KMS-11 (cell line): Measurements from ENCODE around the gene KLF15.

Experiments
- H2AFZ ChIP-seq: fragments of 200-600 bp; sonication (generic); 2 replicates; pipeline ENCODE4 v1.6.1; 2016; ENCODE audit warnings: antibody characterized with exemption, mixed run types, low read depth
- H3K27ac ChIP-seq: fragments of 200-600 bp; sonication (generic); 2 replicates; pipeline ENCODE4 v1.6.1; 2016; ENCODE audit warnings: mild to moderate bottlenecking, mixed run types
- H3K27me3 ChIP-seq: fragments of 200-600 bp; sonication (generic); 2 replicates; pipeline ENCODE4 v1.6.1; 2017; ENCODE audit warnings: mild to moderate bottlenecking, low read depth, mixed run types, moderate library complexity; ENCODE audit not compliant: insufficient read depth
- H3K36me3 ChIP-seq: fragments of 200-600 bp; sonication (generic); 2 replicates; pipeline ENCODE4 v1.6.1; 2017; ENCODE audit warnings: mild to moderate bottlenecking, mixed run types; ENCODE audit not compliant: insufficient read depth
- H3K4me1 ChIP-seq: fragments of 200-600 bp; sonication (generic); 2 replicates; pipeline ENCODE4 v1.6.1; 2016; ENCODE audit warnings: mild to moderate bottlenecking, low read depth, mixed run types; ENCODE audit not compliant: poor library complexity, severe bottlenecking
- H3K4me2 ChIP-seq: fragments of 200-600 bp; sonication (generic); 2 replicates; pipeline ENCODE4 v1.7.0; 2016; ENCODE audit warnings: mild to moderate bottlenecking, mixed run types
- H3K4me3 ChIP-seq: fragments of 200-600 bp; sonication (generic); IDR thresholded peaks from 2 replicates; pipeline ENCODE4 v1.6.1; 2017; ENCODE audit warnings: low read depth, low read length, mixed read lengths; ENCODE audit not compliant: insufficient read depth
- H3K79me2 ChIP-seq: fragments of 200-600 bp; sonication (generic); 2 replicates; pipeline ENCODE4 v1.6.1; 2016; ENCODE audit warnings: low read depth, mixed run types; ENCODE audit not compliant: insufficient read depth
- H3K9ac ChIP-seq: fragments of 200-600 bp; sonication (generic); 2 replicates; pipeline ENCODE4 v1.6.1; 2016; ENCODE audit warnings: mild to moderate bottlenecking, mixed run types
- H4K20me1 ChIP-seq: fragments of 200-600 bp; sonication (generic); 2 replicates; pipeline ENCODE4 v1.6.1; 2016; ENCODE audit warnings: mild to moderate bottlenecking, mixed run types; ENCODE audit not compliant: insufficient read depth
- CTCF ChIP-seq: fragments of 200-600 bp; sonication (generic); conservative IDR thresholded peaks from 2 replicates; pipeline ENCODE4 v1.6.1; 2017; ENCODE audit warnings: low read depth, mild to moderate bottlenecking, antibody characterized with exemption, low read length, moderate library complexity, mixed read lengths

Gene KLF15

GRCh38 chr3:126351771-126352475 lies 5.3 kb downstream of the KLF15 start:
- peaks cover 19% of the 10 kb centered on the region; the same call in 1 of the 2 replicates for H3K27me3 ChIP-seq
- no peaks in the 10 kb centered on the region for H3K4me1 ChIP-seq
- no peaks in the 10 kb centered on the region for H3K36me3 ChIP-seq
- TF ChIP-seq CTCF, result no peak
- no peak overlapping the region for H3K9ac ChIP-seq
- no peaks in the 10 kb centered on the region for H4K20me1 ChIP-seq
- H3K27ac ChIP-seq, result no peak overlapping the region
- no peak overlapping the region for H3K4me3 ChIP-seq
- H2AFZ ChIP-seq, result no peak overlapping the region
- H3K4me2 ChIP-seq, result no peak overlapping the region
- H3K79me2 ChIP-seq, result no peaks in the 10 kb centered on the region

GRCh38 chr3:126351086-126351770 lies 6.0 kb downstream of the KLF15 start:
- Histone ChIP-seq H3K36me3 (no peaks in the 10 kb centered on the region), H3K4me3 (no peak overlapping the region)
- TF ChIP-seq CTCF, result no peak

GRCh38 chr3:126350502-126351085 lies 6.6 kb downstream of the KLF15 start:
- no peaks in the 10 kb centered on the region for H3K36me3 ChIP-seq
- H3K27ac ChIP-seq, result no peak overlapping the region
- TF ChIP-seq CTCF, result no peak

More at GRCh38 chr3:126351086-126351770, 6.0 kb downstream of the KLF15 start:
- no peak overlapping the region for H2AFZ ChIP-seq
- H3K4me1 ChIP-seq, result no peaks in the 10 kb centered on the region
- H4K20me1 ChIP-seq, result no peaks in the 10 kb centered on the region
- no peak overlapping the region for H3K27ac ChIP-seq
- peaks cover 16% of the 10 kb centered on the region; the same call in 1 of the 2 replicates for H3K27me3 ChIP-seq
- no peak overlapping the region for H3K9ac ChIP-seq
- H3K79me2 ChIP-seq, result no peaks in the 10 kb centered on the region
- no peak overlapping the region for H3K4me2 ChIP-seq

GRCh38 chr3:126349611-126350501 lies 7.4 kb downstream of the KLF15 start:
- H4K20me1 ChIP-seq, result no peaks in the 10 kb centered on the region
- H2AFZ ChIP-seq, result no peak overlapping the region
- no peak overlapping the region for H3K4me3 ChIP-seq
- no peak overlapping the region for H3K27ac ChIP-seq
- H3K27me3 ChIP-seq, result peaks cover 5% of the 10 kb centered on the region; the same call in 1 of the 2 replicates
- H3K4me1 ChIP-seq, result no peaks in the 10 kb centered on the region
- H3K36me3 ChIP-seq, result no peaks in the 10 kb centered on the region
- no peaks in the 10 kb centered on the region for H3K79me2 ChIP-seq
- H3K4me2 ChIP-seq, result no peak overlapping the region
- TF ChIP-seq CTCF, result no peak
- H3K9ac ChIP-seq, result no peak overlapping the region

More at GRCh38 chr3:126350502-126351085, 6.6 kb downstream of the KLF15 start:
- H4K20me1 ChIP-seq, result no peaks in the 10 kb centered on the region
- H3K9ac ChIP-seq, result no peak overlapping the region
- H3K4me3 ChIP-seq, result no peak overlapping the region
- no peak overlapping the region for H3K4me2 ChIP-seq
- no peak overlapping the region for H2AFZ ChIP-seq
- H3K4me1 ChIP-seq, result no peaks in the 10 kb centered on the region
- H3K79me2 ChIP-seq, result no peaks in the 10 kb centered on the region
- H3K27me3 ChIP-seq, result peaks cover 9% of the 10 kb centered on the region; the same call in 1 of the 2 replicates
